K562 (cell line): ENCODE results near the gene HOXB7. TPM values are rescaled to one million over a fixed set of nuclear protein-coding genes. Genes with fewer than 3 reads are reported as not detected.

Experiments used
- CHD4 ChIP-seq: fragments of 200-600 bp; sonication (generic); IDR thresholded peaks from 3 replicates; pipeline ENCODE4 v1.6.1; 2012; ENCODE audit warnings: low read depth, mild to moderate bottlenecking, mixed read lengths, low read length, inconsistent platforms; ENCODE audit not compliant: insufficient read depth, insufficient replicate concordance, poor library complexity, severe bottlenecking
- CREB3L1 ChIP-seq: fragments of 450-650 bp; IDR thresholded peaks from 2 replicates; pipeline ENCODE4 v1.6.1; 2014; ENCODE audit warnings: low read depth, mild to moderate bottlenecking, moderate library complexity, borderline replicate concordance
- CREB5 ChIP-seq: fragments of 250-450 bp; sonication (Bioruptor Pico); IDR thresholded peaks from 2 replicates; pipeline ENCODE4 v1.5.0; 2020; ENCODE audit warnings: mild to moderate bottlenecking
- GATAD2A ChIP-seq: fragments of 450-650 bp; IDR thresholded peaks from 2 replicates; pipeline ENCODE4 v1.6.1; 2017
- HDAC2 ChIP-seq: fragments of 450-650 bp; IDR thresholded peaks from 2 replicates; pipeline ENCODE4 v1.6.1; 2016; ENCODE audit warnings: mild to moderate bottlenecking
- HEY1 ChIP-seq: fragments of 250-450 bp; sonication (Bioruptor Pico); IDR thresholded peaks from 2 replicates; pipeline ENCODE4 v1.5.0; 2020; ENCODE audit warnings: mild to moderate bottlenecking, moderate library complexity, borderline replicate concordance
- KLF1 ChIP-seq: fragments of 450-650 bp; IDR thresholded peaks from 2 replicates; pipeline ENCODE4 v1.6.1; 2016; ENCODE audit warnings: missing genetic modification characterization, missing compliant biosample characterization
- MIER1 ChIP-seq: fragments of 450-650 bp; IDR thresholded peaks from 2 replicates; pipeline ENCODE4 v1.6.1; 2016; ENCODE audit warnings: antibody characterized with exemption, mild to moderate bottlenecking, low read depth
- NEUROD1 ChIP-seq: fragments of 150-350 bp; IDR thresholded peaks from 2 replicates; pipeline ENCODE4 v1.6.1; 2014; ENCODE audit warnings: borderline replicate concordance, low read length, low read depth; ENCODE audit not compliant: partially characterized antibody
- NFATC3 ChIP-seq: fragments of 450-650 bp; IDR thresholded peaks from 2 replicates; pipeline ENCODE4 v1.6.1; 2017; ENCODE audit warnings: mild to moderate bottlenecking
- NFIC ChIP-seq: fragments of 450-650 bp; IDR thresholded peaks from 2 replicates; pipeline ENCODE4 v1.6.1; 2017; ENCODE audit warnings: mild to moderate bottlenecking, inconsistent platforms
- PURB ChIP-seq: sonication (generic); formaldehyde crosslinking; IDR thresholded peaks from 2 replicates; pipeline ENCODE4 v1.9.0; 2021; ENCODE audit warnings: low read depth, mild to moderate bottlenecking, missing genetic modification reagents
- RNF2 ChIP-seq: sonication (generic); IDR thresholded peaks from 2 replicates; pipeline ENCODE4 v1.6.1; 2016
- SAFB2 ChIP-seq: fragments of 200-400 bp; formaldehyde crosslinking; IDR thresholded peaks from 2 replicates; pipeline ENCODE4 v1.6.1; 2018; ENCODE audit warnings: borderline replicate concordance, low read length, low read depth, moderate library complexity; ENCODE audit not compliant: severe bottlenecking
- SMAD4 ChIP-seq: fragments of 250-450 bp; sonication (Bioruptor Pico); conservative IDR thresholded peaks from 2 replicates; pipeline ENCODE4 v1.8.0; 2021; ENCODE audit warnings: inconsistent platforms, mild to moderate bottlenecking, moderate library complexity
- TRIM28 ChIP-seq: fragments of 450-650 bp; IDR thresholded peaks from 2 replicates; pipeline ENCODE4 v1.6.1; 2017
- USF1 ChIP-seq: sonication (generic); formaldehyde crosslinking; IDR thresholded peaks from 2 replicates; pipeline ENCODE4 v1.9.0; 2022; ENCODE audit warnings: mild to moderate bottlenecking, missing genetic modification reagents
- ZBTB12 ChIP-seq: fragments of 250-450 bp; sonication (Bioruptor Pico); IDR thresholded peaks from 2 replicates; pipeline ENCODE4 v1.4.0; 2020
- ZBTB9 ChIP-seq: fragments of 450-650 bp; formaldehyde crosslinking; IDR thresholded peaks from 2 replicates; pipeline ENCODE4 v1.4.0; 2020; ENCODE audit warnings: mild to moderate bottlenecking, moderate library complexity
- ZFPM2 ChIP-seq: fragments of 250-450 bp; sonication (Bioruptor Pico); IDR thresholded peaks from 2 replicates; pipeline ENCODE4 v1.5.1; 2022; ENCODE audit warnings: mild to moderate bottlenecking
- ZNF24 ChIP-seq: fragments of 450-650 bp; IDR thresholded peaks from 2 replicates; pipeline ENCODE4 v1.6.1; 2016
- ZNF583 ChIP-seq: fragments of 250-450 bp; sonication (Bioruptor Pico); IDR thresholded peaks from 2 replicates; pipeline ENCODE4 v1.4.0; 2020
- ZNF696 ChIP-seq: fragments of 250-450 bp; sonication (Bioruptor Pico); conservative IDR thresholded peaks from 2 replicates; pipeline ENCODE4 v1.4.0; 2020; ENCODE audit warnings: mild to moderate bottlenecking, moderate library complexity
- ZNF717 ChIP-seq: fragments of 250-450 bp; sonication (Bioruptor Pico); IDR thresholded peaks from 2 replicates; pipeline ENCODE4 v1.5.0; 2021
- polyA plus RNA-seq, 8 experiments: library from polyadenylated mRNA; depleted of rRNA in 4 of 8; stranded (reverse) in 5 of 8; unstranded in 3 of 8; fragments of >200 nt; fragmentation: Nextera tagmentation in 2 of 8; fragmentation: Illumina TruSeq in 1 of 8; extraction: Ambion mirVana in 2 of 8; extraction: Trizol in 1 of 8; gene quantifications; 2 replicates each; pipeline versions ENCODE4 v1.2.1 to v1.2.3, GENCODE V29; 2011 to 2014; ENCODE audit warnings: inconsistent platforms in 1 of 8, missing spikeins in 1 of 8
- total RNA-seq, 7 experiments: library from RNA; depleted of rRNA in 6 of 7; stranded (reverse); fragments of >200 nt in 6 of 7; fragmentation: Illumina TruSeq in 2 of 7; extraction: Trizol in 2 of 7; gene quantifications; 2 replicates each; pipeline versions ENCODE4 v1.2.1 to v1.2.3, GENCODE V29; 2011 to 2021; ENCODE audit warnings: low replicate concordance in 1 of 7

The HOXB7 gene
- total and polyA plus RNA-seq, 9 of the 15 experiments (the other 6 are each of a cell fraction or from before 2014, with no cell fraction given): 5.5 to 16.7 (median 8.3) TPM

GRCh38 chr17:48630925-48631692, 20.3 kb upstream of the HOXB7 start (continued):
- TF ChIP-seq SMAD4 (peak; percentile 85), CHD4 (no peak), USF1 (CRISPR knock-in tag) (no peak), PURB (CRISPR knock-in tag) (no peak), CREB5 (no peak), HDAC2 (peak; percentile 77; the same call in 1 of the 2 replicates), SAFB2 (no peak), MIER1 (no peak), TRIM28 (no peak), ZNF717 (CRISPR knock-in tag) (no peak), NFATC3 (no peak), KLF1 (tag) (no peak), HEY1 (CRISPR knock-in tag) (no peak), ZBTB9 (no peak), CREB3L1 (no peak), RNF2 (peak; percentile 64), GATAD2A (peak; percentile 25; the same call in 1 of the 2 replicates), ZNF696 (no peak), ZNF583 (CRISPR knock-in tag) (no peak), ZNF24 (no peak), ZBTB12 (no peak), ZFPM2 (no peak), NFIC (peak; percentile 90), NEUROD1 (peak; percentile 61)
